H9 (cell line): ENCODE measurements around the gene ADAMTSL3. TPM values are rescaled to one million over a fixed set of nuclear protein-coding genes. Genes with fewer than 3 reads are reported as not detected.

Experiments used
- DNase-seq: peaks from one replicate; pipeline ENCODE4 v3.0.0-alpha.2; 2017
- H2AFZ ChIP-seq: one replicate; pipeline ENCODE4 v1.6.1; 2013; ENCODE audit warnings: mild to moderate bottlenecking, low read length, control low read depth, moderate library complexity
- H2AK5ac ChIP-seq: 2 replicates; pipeline ENCODE4 v1.6.1; 2013; ENCODE audit warnings: low read length, control low read depth, mixed read lengths; ENCODE audit not compliant: insufficient read length
- H2BK120ac ChIP-seq: one replicate; pipeline ENCODE4 v1.6.1; 2013; ENCODE audit warnings: low read depth, mild to moderate bottlenecking, low read length, control low read depth, inconsistent platforms; ENCODE audit not compliant: poor library complexity, severe bottlenecking
- H2BK12ac ChIP-seq: 2 replicates; pipeline ENCODE4 v1.6.1; 2013; ENCODE audit warnings: low read length, control low read depth, mixed read lengths, low read depth; ENCODE audit not compliant: insufficient read length
- H2BK15ac ChIP-seq: 2 replicates; pipeline ENCODE4 v1.6.1; 2013; ENCODE audit warnings: low read depth, low read length, control low read depth
- H2BK20ac ChIP-seq: one replicate; pipeline ENCODE4 v1.6.1; 2013; ENCODE audit warnings: low read depth, mild to moderate bottlenecking, low read length, control low read depth, inconsistent platforms; ENCODE audit not compliant: poor library complexity, severe bottlenecking
- H2BK5ac ChIP-seq: 2 replicates; pipeline ENCODE4 v1.6.1; 2013; ENCODE audit warnings: low read length, control low read depth, mixed read lengths; ENCODE audit not compliant: insufficient read length
- H3K14ac ChIP-seq: 2 replicates; pipeline ENCODE4 v1.6.1; 2013; ENCODE audit warnings: low read length, control low read depth; ENCODE audit not compliant: insufficient read depth
- H3K18ac ChIP-seq: 2 replicates; pipeline ENCODE4 v1.6.1; 2013; ENCODE audit warnings: low read depth, mild to moderate bottlenecking, mixed read lengths, low read length, control low read depth; ENCODE audit not compliant: insufficient read length
- H3K23ac ChIP-seq: 2 replicates; pipeline ENCODE4 v1.6.1; 2013; ENCODE audit warnings: low read length, control low read depth, mixed read lengths, low read depth; ENCODE audit not compliant: insufficient read length
- H3K23me2 ChIP-seq: 2 replicates; pipeline ENCODE4 v1.6.1; 2013; ENCODE audit warnings: low read depth, mild to moderate bottlenecking, mixed read lengths, low read length, control low read depth; ENCODE audit not compliant: insufficient read length, poor library complexity, severe bottlenecking
- H3K27ac ChIP-seq: 2 replicates; pipeline ENCODE4 v1.5.1; 2013; ENCODE audit warnings: low read length, control low read depth, mixed read lengths, low read depth; ENCODE audit not compliant: insufficient read length
- H3K27me3 ChIP-seq: 2 replicates; pipeline ENCODE4 v1.6.1; 2013; ENCODE audit warnings: low read length, control low read depth, inconsistent platforms; ENCODE audit not compliant: insufficient read depth
- H3K4ac ChIP-seq: 2 replicates; pipeline ENCODE4 v1.6.1; 2013; ENCODE audit warnings: low read depth, mild to moderate bottlenecking, control low read depth, inconsistent platforms, low read length, moderate library complexity
- H3K4me1 ChIP-seq: 2 replicates; pipeline ENCODE4 v1.6.1; 2013; ENCODE audit warnings: low read length, control low read depth, inconsistent platforms; ENCODE audit not compliant: insufficient read depth
- H3K4me2 ChIP-seq: 2 replicates; pipeline ENCODE4 v1.6.1; 2013; ENCODE audit warnings: low read length, control low read depth, mixed read lengths; ENCODE audit not compliant: insufficient read length, insufficient read depth
- H3K56ac ChIP-seq: 2 replicates; pipeline ENCODE4 v1.6.1; 2013; ENCODE audit warnings: low read depth, mild to moderate bottlenecking, mixed read lengths, low read length, control low read depth; ENCODE audit not compliant: insufficient read length
- H3K79me1 ChIP-seq: 2 replicates; pipeline ENCODE4 v1.6.1; 2013; ENCODE audit warnings: low read depth, mild to moderate bottlenecking, moderate library complexity, low read length, control low read depth, inconsistent platforms; ENCODE audit not compliant: insufficient read depth, poor library complexity, severe bottlenecking
- H3K79me2 ChIP-seq: 2 replicates; pipeline ENCODE4 v1.6.1; 2013; ENCODE audit warnings: low read length, control low read depth, inconsistent platforms; ENCODE audit not compliant: insufficient read depth
- H3K9ac ChIP-seq: 2 replicates; pipeline ENCODE4 v1.6.1; 2013; ENCODE audit warnings: low read length, control low read depth, mixed read lengths; ENCODE audit not compliant: insufficient read length; ENCODE audit errors: extremely low read depth
- H3K9me3 ChIP-seq: one replicate; pipeline ENCODE4 v1.6.1; 2013; ENCODE audit warnings: low read depth, low read length, inconsistent platforms; ENCODE audit not compliant: control insufficient read depth
- H3T11ph ChIP-seq: one replicate; pipeline ENCODE4 v1.6.1; 2013; ENCODE audit warnings: mild to moderate bottlenecking, low read length, control low read depth, inconsistent platforms
- H4K20me1 ChIP-seq: one replicate; pipeline ENCODE4 v1.6.1; 2013; ENCODE audit not compliant: control insufficient read depth, insufficient read length, insufficient read depth
- H4K5ac ChIP-seq: 2 replicates; pipeline ENCODE4 v1.6.1; 2013; ENCODE audit warnings: low read depth, mild to moderate bottlenecking, mixed read lengths, low read length, control low read depth; ENCODE audit not compliant: insufficient read length
- H4K8ac ChIP-seq: replicated peaks from 2 replicates; pipeline ENCODE4 v1.6.1; 2013; ENCODE audit warnings: low read length, control low read depth, mixed read lengths, low read depth; ENCODE audit not compliant: insufficient read length
- H4K91ac ChIP-seq: 2 replicates; pipeline ENCODE4 v1.6.1; 2013; ENCODE audit warnings: low read depth, mild to moderate bottlenecking, moderate library complexity, mixed read lengths, low read length, control low read depth; ENCODE audit not compliant: insufficient read length
- H3K27ac Mint-ChIP-seq, 3 experiments: 2 replicates in 2 of 3; 3 replicates in 1 of 3; pipeline ENCODE4 v1.8.0; 2020 to 2021; ENCODE audit warnings: mixed read lengths in 3 of 3, mild to moderate bottlenecking in 1 of 3, moderate library complexity in 1 of 3
- H3K27me3 Mint-ChIP-seq: 2 replicates; pipeline ENCODE4 v1.8.0; 2021; ENCODE audit warnings: low read depth, mild to moderate bottlenecking, moderate library complexity, mixed read lengths
- H3K36me3 Mint-ChIP-seq, 3 experiments: 2 replicates in 2 of 3; 3 replicates in 1 of 3; pipeline ENCODE4 v1.8.0; 2020 to 2021; ENCODE audit warnings: low read depth in 3 of 3, mixed read lengths in 3 of 3; ENCODE audit not compliant: insufficient read depth in 1 of 3
- H3K4me1 Mint-ChIP-seq, 2 experiments: 2 replicates each; pipeline ENCODE4 v1.8.0; 2020; ENCODE audit warnings: mixed read lengths in 2 of 2
- H3K4me3 Mint-ChIP-seq, 2 experiments: 2 replicates in 1 of 2; 3 replicates in 1 of 2; pipeline ENCODE4 v1.8.0; 2020 to 2021; ENCODE audit warnings: mild to moderate bottlenecking in 2 of 2, mixed read lengths in 2 of 2, moderate library complexity in 1 of 2
- H3K9me3 Mint-ChIP-seq, 2 experiments: 2 replicates in 1 of 2; 3 replicates in 1 of 2; pipeline ENCODE4 v1.8.0; 2020; ENCODE audit warnings: mild to moderate bottlenecking in 2 of 2, mixed read lengths in 2 of 2, moderate library complexity in 1 of 2
- WGBS: extraction: QIAGEN DNeasy Blood & Tissue Kit; methylation state at CpG from one replicate; pipeline ENCODE4 v1.1.7; 2013; ENCODE audit warnings: missing lambda C conversion rate, low lambda C conversion rate, mixed read lengths; ENCODE audit not compliant: insufficient read length; ENCODE audit errors: extremely low coverage; 5-methylcytosine and 5-hydroxymethylcytosine counted together
- total RNA-seq: library from RNA; stranded (reverse); gene quantifications from 2 replicates; pipeline ENCODE4 v1.2.1, GENCODE V29; 2021
- TF ChIP-seq, protein P1 (sequence below): fragments of 200-600 bp; sonication (generic); conservative IDR thresholded peaks from 3 replicates; pipeline ENCODE4 v1.8.0; 2021; ENCODE audit warnings: antibody characterized with exemption, mild to moderate bottlenecking

ADAMTSL3 gene
- total RNA-seq, 1 experiment from 2014 or later, result 0.39 TPM

- no peak overlapping the region for H2AFZ ChIP-seq
- H3K27ac ChIP-seq, result no peak overlapping the region
- no peak overlapping the region for H3K23ac ChIP-seq
- no peak overlapping the region for H4K8ac ChIP-seq
- H3K4me1 Mint-ChIP-seq, result peaks cover 0 to 2% of the 10 kb centered on the region in 2 experiments; a peak in 2 of 4 replicates
- H3K9ac ChIP-seq, result no peak overlapping the region
- H3K27me3 ChIP-seq, result no peaks in the 10 kb centered on the region
- H3K36me3 Mint-ChIP-seq, result no peaks in the 10 kb centered on the region
- H4K91ac ChIP-seq, result no peak overlapping the region
- no peak overlapping the region for H2BK120ac ChIP-seq
- H3K27me3 Mint-ChIP-seq, result no peaks in the 10 kb centered on the region
- H3K56ac ChIP-seq, result no peak overlapping the region
- no peak for DNase-seq
- H3K4me2 ChIP-seq, result no peak overlapping the region
- H2BK12ac ChIP-seq, result no peak overlapping the region
- H3K14ac ChIP-seq, result no peak overlapping the region
- H3K18ac ChIP-seq, result no peak overlapping the region
- no peaks in the 10 kb centered on the region for H3K79me1 ChIP-seq
- no peak overlapping the region for H2BK5ac ChIP-seq
- no peaks in the 10 kb centered on the region for H3K79me2 ChIP-seq
- WGBS, result no CpG with 5 or more reads among the region's 1 CpG
- no peak overlapping the region for H3K4ac ChIP-seq
- H3T11ph ChIP-seq, result no peak overlapping the region
- H2BK20ac ChIP-seq, result no peak overlapping the region
- H3K9me3 Mint-ChIP-seq, result no peaks in the 10 kb centered on the region
- no peaks in the 10 kb centered on the region for H3K23me2 ChIP-seq
- no peaks in the 10 kb centered on the region for H3K4me1 ChIP-seq
- TF ChIP-seq, protein P1, sequence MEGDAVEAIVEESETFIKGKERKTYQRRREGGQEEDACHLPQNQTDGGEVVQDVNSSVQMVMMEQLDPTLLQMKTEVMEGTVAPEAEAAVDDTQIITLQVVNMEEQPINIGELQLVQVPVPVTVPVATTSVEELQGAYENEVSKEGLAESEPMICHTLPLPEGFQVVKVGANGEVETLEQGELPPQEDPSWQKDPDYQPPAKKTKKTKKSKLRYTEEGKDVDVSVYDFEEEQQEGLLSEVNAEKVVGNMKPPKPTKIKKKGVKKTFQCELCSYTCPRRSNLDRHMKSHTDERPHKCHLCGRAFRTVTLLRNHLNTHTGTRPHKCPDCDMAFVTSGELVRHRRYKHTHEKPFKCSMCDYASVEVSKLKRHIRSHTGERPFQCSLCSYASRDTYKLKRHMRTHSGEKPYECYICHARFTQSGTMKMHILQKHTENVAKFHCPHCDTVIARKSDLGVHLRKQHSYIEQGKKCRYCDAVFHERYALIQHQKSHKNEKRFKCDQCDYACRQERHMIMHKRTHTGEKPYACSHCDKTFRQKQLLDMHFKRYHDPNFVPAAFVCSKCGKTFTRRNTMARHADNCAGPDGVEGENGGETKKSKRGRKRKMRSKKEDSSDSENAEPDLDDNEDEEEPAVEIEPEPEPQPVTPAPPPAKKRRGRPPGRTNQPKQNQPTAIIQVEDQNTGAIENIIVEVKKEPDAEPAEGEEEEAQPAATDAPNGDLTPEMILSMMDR, result no peak
- no peak overlapping the region for H2BK15ac ChIP-seq
- H2AK5ac ChIP-seq, result no peak overlapping the region
- H3K9me3 ChIP-seq, result no peaks in the 10 kb centered on the region
- H3K4me3 Mint-ChIP-seq, result no peak overlapping the region
- H4K20me1 ChIP-seq, result no peaks in the 10 kb centered on the region
- no peak overlapping the region for H3K27ac Mint-ChIP-seq
- no peak overlapping the region for H4K5ac ChIP-seq
Observed at GRCh38 chr15:83890587-83890986, 236.7 kb downstream of the ADAMTSL3 start.
